GM18870 (cell line): ENCODE measurements around the gene KSR1.

Experiments used
- ATAC-seq: cut with Tn5 transposase; IDR thresholded peaks from one replicate; pipeline ENCODE4 v1.9.1; 2021; ENCODE audit warnings: moderate library complexity; ENCODE audit not compliant: unreplicated experiment

KSR1 gene

GRCh38 chr17:27547301-27547683 is 91.0 kb downstream of the KSR1 start:
- no peak for ATAC-seq

- ATAC-seq: no peak
Measured at GRCh38 chr17:27548369-27548768, 92.1 kb downstream of the KSR1 start.

- ATAC-seq: no peak
Measured at GRCh38 chr17:27549251-27549893, 93.1 kb downstream of the KSR1 start.

- ATAC-seq: no peak
Measured at GRCh38 chr17:27550291-27550930, 94.2 kb downstream of the KSR1 start.

GRCh38 chr17:27550974-27551505 is 94.8 kb downstream of the KSR1 start:
- ATAC-seq: no peak

- ATAC-seq: no peak
Measured at GRCh38 chr17:27551701-27552248, 95.5 kb downstream of the KSR1 start.

GRCh38 chr17:27552276-27552732 is 96.1 kb downstream of the KSR1 start:
- ATAC-seq: no peak

GRCh38 chr17:27553019-27553511 is 96.8 kb downstream of the KSR1 start:
- ATAC-seq: no peak

- ATAC-seq: no peak
Measured at GRCh38 chr17:27554152-27554551, 97.9 kb downstream of the KSR1 start.

GRCh38 chr17:27554911-27555310 is 98.7 kb downstream of the KSR1 start:
- ATAC-seq: no peak

GRCh38 chr17:27555339-27555738 is 99.1 kb downstream of the KSR1 start:
- no peak for ATAC-seq

- no peak for ATAC-seq
Measured at GRCh38 chr17:27558341-27558740, 102.1 kb downstream of the KSR1 start.

- ATAC-seq: no peak
Measured at GRCh38 chr17:27558842-27559505, 102.7 kb downstream of the KSR1 start.

GRCh38 chr17:27559506-27560481 is 103.5 kb downstream of the KSR1 start:
- ATAC-seq: no peak

- ATAC-seq: no peak
Measured at GRCh38 chr17:27560668-27561067, 104.4 kb downstream of the KSR1 start.

- ATAC-seq: no peak
Measured at GRCh38 chr17:27562777-27563455, 106.7 kb downstream of the KSR1 start.

GRCh38 chr17:27563532-27563931 is 107.3 kb downstream of the KSR1 start:
- no peak for ATAC-seq

GRCh38 chr17:27564463-27564862 is 108.2 kb downstream of the KSR1 start:
- ATAC-seq: no peak

- no peak for ATAC-seq
Measured at GRCh38 chr17:27565874-27566670, 109.8 kb downstream of the KSR1 start.
